ENCODE results near the gene RNF212B.
"Not testable (repeated sequence)": the region's sequence is repeated elsewhere in the genome, so short reads cannot be mapped to it uniquely, and the experiment has no call there.

RNF212B gene, protein sequence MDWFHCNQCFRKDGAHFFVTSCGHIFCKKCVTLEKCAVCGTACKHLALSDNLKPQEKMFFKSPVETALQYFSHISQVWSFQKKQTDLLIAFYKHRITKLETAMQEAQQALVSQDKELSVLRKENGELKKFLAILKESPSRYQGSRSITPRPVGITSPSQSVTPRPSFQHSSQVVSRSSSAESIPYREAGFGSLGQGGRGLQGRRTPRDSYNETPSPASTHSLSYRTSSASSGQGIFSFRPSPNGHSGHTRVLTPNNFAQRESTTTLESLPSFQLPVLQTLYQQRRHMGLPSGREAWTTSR

DNA sequence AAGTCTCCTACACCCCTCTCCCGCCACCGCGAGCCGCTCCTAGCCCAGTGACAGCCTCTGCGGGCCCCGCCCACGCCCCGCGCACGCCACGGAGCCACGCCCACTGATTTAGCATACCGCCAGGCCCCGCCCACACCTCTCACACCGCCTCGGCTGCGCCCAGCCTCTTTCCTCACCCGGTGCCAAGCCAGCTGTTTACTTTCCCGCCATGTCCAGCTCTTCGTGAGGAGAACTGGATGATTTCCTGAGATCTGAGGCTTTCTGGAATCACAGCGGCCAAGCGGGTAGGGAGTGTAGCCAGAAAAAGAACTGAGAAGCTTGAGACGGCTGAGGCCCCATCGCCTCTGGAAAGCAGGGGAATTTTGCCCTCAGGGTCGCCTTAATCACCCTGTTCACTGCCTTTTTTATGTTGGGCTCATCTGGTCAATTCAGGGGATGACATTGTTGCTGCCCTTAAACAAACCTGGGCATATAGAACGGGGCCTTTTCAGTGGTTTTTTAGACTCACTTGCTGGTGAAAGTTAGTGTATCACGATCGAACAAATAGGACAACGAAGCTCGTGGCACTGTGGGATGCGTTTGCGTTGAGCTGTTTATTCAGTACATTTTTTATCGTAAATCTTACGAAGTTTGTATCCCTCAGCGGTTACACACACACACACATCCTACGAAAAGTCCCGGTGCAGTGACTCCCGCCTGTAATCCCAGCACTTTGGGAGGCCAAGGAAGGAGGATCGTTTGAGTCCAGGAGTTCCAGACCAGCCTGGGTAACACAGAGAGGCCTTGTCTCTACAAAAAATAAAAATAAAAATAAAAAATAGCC is at the start of gene RNF212B:
RNF212B (plus strand) TSS at position 165 of the 823 bp plus-strand sequence. CDS start 2,410 bp downstream, outside the sequence.
- peak; percentile 77 for DNase-seq

DNA sequence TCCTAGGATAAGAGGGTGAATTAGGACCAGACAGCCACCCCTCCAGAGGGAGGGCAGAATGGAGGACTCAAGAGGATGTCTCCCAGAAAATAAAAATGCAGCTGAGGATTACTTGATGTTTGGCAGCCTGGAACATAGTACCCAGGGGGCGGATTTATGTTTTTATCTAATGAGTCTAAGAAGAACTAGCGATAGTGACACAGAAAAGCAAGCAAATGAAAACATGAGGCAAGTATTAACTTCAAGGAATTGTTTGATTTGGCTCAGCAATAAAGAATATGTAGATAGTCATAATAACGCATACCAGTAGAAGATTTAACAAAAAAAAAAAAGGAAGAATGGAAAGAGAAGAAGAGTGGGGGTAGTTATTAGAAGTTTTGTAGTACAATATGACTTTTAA is 44.3 kb upstream of the RNF212B start:
- no peak for DNase-seq

DNA sequence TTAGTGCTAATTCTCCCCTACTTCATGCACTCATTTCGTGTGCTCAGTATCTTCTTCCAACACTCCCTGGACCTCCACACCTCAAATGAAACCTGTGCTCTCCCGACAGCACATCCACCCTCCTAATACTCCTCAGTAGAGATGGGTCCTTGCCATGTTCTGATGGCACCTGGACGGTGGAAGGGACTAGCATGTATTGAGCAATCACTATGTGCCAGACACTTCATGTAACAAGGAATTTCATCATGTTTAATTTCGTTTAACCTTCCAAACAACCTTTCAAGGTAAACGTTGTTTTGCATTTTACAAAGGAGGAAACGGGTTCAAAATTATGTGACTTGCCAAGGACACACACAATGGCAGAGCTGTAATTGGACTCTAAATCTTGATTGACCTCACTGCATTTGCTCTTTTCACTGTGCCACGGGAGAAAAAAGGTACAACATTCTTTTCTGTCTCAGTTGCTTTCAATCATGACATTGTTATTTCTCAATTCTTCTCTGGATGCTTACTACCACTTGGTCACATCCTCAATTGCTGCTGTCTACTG is 42.1 kb upstream of the RNF212B start:
- DNase-seq: no peak

DNA sequence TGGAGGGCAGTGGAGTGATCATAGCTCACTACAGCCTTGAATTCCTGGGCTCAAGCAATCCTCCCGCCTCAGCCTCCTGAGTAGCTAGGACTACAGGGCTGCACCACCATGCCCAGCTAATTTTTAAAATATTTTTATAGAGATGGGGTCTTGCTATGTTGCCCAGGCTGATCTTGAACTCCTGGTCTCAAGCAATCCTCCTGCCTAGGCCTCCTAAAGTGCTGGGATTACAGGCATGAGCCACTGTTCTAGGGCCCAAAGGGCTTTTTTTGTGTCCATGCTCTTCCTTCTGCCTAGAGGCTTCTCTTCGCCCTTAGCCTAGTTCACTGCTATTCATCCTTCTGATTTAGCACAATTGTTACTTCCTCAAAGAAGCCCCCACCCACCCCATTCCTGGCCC is 41.2 kb upstream of the RNF212B start:
- DNase-seq: not testable (repeated sequence)

DNA sequence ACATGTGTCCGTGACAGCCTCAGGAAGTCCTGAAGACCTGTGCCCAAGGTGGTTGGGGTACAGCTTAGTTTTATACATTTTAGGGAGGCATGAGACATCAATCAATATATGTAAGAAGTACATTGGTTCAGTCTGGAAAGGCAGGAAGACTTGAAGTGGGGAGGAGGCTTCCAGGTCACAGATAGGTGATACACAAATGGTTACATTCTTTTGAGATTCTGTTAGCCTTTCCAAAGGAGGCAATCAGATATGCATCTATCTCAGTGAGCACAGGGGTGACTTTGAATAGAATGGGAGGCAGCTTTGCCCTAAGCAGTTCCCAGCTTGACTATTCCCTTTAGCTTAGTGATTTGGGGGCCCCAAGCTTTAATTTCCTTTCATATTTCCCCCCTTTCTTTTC is 38.6 kb upstream of the RNF212B start:
- not testable (repeated sequence) for DNase-seq

DNA sequence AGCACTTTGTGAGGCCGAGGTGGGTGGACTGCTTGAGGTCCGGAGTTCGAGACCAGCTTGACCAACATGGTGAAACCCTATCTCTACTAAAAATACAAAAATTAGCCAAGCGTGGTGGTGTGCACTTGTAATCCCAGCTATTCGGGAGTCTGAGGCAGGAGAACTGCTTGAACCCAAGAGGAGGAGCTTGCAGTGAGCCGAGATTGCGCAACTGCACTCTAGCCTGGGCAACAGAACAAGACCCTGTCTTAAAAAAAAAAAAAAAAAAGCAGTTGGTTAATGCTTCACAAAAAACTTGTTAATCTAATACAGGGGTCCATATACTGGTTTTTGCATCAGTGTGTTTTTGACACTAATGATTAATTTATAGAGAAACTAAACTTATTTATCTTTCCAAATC is 35.7 kb upstream of the RNF212B start:
- no peak for DNase-seq

DNA sequence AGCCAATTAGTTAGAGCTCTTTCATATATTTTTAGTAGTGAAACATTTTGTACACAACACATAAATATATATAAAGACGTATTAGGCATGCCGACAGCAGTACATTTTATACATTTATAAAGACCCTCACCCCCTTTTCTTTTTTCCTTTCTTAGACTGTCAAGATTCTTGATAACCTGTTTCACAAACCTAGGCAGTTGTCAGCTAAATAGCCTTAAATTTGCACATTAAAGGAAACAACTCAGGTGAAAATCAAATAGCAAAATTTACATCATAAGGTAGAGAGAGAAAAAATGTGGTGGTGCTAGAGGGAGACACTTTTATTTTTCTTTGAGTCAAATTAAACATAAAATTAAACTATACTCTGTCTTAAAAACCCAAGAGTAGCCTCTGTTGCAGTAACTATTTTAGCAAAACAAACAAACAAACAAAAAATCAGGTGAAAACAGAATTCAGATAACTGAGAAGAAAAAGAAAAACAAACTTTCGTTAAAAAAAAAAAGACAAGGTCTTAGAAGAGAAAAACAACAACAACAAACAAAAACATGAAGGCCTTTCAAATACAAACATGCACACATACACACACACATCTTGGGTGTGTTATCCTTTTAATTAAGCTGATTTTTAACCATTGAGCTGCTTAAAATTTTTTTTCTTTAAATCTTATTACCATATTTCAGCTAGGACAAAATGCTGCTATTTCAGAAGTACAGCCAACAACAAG is 31.2 kb upstream of the RNF212B start:
- no peak for DNase-seq

DNA sequence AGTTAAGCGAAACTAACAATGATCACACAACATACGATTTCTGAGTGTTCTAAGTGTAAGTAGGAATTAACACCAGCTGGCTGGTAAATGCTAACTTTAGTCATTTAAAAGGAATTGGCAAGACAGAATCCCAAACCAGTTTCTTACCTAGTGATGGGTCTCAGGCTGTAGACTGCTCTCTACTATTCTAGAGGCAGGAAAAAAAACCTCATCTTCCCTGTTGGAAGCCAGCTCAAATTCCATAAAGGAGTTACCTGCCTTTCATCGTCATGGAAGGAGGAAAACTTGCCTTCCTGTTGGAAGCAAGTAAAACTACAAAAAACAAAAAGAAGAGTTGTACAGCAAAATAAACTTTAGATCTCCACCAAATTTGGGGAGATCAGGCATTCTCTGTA is 30.6 kb upstream of the RNF212B start:
- DNase-seq: no peak

DNA sequence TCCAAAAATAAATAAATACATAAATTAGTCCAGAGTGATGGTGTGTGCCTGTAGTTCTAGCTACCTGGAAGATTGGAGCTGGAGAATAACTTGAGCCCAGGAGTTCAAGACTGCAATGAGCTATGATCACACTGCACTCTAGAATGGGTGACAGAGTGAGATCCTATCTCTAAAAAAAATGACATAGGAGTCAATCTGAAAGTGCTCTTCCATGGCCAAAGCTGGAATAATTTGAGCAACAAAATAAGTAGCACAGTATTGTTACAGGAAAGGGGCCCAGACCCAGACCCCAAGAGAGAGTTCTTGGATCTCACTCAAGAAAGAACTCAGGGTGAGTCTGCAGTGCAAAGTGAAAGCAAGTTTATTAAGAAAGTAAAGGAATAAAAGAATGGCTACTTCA is 29.4 kb upstream of the RNF212B start:
- no peak for DNase-seq

DNA sequence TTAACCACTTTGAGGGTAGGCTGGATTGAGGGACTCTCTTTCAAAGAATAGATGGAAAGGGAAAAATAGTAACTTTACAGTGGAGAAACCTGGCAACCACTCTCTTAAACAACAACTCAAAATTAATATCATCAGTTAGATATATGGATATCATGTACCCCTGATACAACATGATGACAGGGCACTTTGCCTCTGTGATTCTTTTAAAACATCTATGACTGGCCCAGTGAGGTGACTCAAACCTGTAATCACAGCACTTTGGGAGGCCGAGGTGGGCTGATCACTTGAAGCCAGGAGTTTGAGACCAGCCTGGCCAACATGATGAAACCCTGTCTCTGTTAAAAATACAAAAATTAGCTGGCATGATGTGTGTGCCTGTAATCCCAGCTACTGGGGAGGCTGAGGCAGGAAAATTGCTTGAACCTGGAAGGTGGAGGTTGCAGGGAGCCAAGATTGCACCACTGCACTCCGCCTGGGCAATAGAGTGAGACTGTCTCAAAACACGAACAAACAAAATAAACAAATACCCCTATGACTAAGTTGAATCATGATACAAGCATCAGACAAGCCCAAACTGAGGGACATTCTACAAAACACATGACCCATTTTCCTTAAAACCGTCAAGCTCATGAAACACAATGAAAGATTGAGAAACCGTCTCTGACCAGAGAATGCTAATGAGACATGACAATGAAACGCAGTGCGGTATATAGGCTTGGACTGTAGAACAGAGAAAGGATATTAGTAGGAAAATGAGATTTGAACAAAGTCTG is 27.9 kb upstream of the RNF212B start:
- no peak for DNase-seq

DNA sequence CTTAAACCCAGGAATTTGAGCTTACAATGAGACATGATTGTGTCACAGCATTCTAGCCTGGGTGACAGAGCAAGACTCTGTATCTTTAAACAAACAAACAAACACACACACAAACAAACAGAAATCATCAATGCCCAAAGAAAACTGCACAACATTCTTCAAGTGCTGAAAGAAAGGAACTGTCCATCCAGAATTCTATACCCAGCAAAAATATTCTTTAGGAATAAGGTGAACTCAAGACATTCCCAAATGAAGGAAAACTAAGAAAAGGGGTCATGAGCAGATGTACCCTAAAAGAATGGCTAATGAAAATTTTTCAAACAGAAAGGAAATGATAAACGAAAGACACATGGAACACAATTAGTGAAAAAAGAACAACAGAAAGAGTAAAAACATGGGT is 22.3 kb upstream of the RNF212B start:
- DNase-seq: no peak

DNA sequence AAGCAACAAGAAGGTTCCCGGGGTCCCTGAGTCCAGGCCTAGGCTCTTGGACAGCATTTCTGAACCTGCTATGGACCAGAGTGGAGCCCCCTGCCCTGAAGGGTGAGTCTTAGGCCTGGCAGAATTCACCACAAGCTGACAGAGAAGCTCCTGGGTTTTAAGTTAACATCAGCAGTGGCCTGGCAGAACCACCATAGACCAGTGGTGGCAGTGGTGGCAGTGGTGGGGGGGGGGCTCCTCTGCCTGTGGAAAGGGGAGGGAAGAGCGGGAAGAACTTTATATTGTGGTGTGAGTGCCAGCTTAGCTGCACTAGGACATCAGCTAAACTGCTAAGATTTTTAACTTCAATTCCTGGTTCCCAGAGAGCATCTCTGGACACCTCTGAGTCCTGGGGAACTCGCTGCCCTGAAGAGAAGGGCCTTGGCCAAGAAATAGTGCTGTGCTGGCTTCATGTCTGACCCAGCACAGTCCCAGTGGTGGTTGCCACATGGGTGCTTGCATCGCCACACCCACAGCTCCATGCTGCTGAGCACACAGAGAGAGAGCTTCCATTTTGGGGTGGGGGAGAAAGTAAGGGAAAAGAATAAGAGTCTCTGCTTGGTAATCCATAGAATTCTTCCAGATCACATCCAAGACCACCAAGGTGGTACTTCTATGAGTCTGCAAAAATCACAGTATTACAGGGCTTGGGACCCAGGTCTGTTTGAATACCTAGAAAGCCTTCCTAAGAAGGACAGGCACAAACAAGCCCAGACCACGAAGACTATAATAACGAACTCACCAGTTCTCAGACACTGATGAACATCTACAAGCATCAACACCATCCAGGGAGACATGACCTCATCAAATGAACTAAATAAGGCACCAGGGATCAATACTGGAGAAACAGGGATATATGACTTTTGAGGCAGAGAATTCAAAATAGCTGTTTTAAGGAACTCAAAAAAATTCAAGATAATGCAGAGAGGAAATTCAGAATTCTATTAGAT is 20.4 kb upstream of the RNF212B start:
- DNase-seq: no peak

DNA sequence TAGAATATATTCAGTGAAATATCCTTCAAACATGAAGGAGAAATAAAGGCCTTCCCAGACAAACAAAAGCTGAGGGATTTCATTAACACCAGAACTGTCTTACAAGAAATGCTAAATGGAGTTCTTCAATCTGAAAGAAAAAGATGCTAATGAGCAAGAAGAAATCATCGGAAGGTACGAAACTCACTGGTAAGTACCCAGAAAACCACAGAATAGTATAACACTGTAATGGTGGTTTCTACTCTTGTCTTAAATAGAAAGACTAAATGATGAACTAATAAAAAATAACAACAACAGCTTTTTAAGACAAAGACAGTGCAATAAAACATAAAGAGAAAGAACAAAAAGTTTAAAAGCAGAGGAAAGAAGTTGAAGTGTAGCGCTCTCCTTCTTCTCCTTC is 18.7 kb upstream of the RNF212B start:
- no peak for DNase-seq

DNA sequence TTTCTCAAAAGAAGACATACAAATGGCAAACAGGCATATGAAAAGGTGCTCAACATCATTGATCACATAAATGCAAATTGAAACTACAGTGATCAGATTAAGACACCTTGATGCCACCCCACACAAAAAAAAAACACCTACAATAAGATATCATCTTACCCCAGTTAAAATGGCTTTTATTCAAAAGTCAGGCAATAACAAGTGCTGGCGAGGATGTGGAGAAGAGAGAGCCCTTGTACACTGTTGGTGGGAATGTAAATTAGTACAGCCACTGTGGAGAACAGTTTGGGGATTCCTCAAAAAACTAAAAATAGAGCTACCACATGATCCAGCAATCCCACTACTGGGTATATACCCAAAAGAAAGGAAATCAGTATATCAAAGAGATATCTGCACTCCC is 12.8 kb upstream of the RNF212B start:
- DNase-seq: not testable (repeated sequence)

DNA sequence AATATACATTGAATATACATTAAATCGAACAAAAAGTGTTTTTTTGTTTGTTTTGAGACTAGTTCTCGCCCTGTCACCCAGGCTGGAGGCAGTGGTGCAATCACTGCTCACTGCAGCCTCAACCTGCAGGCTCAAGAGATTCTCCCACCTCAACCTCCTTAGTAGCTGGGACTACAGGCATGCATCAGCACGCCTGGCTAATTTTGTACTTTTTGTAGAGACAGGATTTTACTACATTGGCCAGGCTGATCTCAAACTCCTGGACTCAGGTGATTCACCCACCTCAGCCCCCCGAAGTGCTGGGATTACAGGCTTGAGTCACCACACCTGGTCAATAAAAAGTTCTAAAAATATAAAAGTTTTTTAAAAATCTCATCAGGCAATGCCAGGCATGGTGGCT is 10.2 kb upstream of the RNF212B start:
- DNase-seq: no peak

DNA sequence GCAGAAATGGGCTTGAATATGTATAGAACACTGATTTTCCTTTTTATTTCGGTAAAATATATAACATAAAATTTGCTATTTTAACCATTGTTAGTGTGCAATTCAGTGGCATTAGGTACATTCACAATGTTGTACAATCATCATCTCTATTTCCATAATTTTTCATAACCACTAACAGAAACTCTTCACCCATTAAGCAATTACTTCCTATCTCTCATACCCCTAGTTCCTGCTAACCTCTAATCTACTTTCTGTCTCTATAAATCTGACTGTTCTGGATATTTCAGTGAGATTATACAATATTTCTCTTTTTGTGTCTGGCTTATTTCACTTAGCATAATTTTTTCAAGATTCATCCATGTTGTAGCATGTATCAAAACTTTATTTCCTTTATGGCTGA is 8.9 kb upstream of the RNF212B start:
- DNase-seq: no peak

DNA sequence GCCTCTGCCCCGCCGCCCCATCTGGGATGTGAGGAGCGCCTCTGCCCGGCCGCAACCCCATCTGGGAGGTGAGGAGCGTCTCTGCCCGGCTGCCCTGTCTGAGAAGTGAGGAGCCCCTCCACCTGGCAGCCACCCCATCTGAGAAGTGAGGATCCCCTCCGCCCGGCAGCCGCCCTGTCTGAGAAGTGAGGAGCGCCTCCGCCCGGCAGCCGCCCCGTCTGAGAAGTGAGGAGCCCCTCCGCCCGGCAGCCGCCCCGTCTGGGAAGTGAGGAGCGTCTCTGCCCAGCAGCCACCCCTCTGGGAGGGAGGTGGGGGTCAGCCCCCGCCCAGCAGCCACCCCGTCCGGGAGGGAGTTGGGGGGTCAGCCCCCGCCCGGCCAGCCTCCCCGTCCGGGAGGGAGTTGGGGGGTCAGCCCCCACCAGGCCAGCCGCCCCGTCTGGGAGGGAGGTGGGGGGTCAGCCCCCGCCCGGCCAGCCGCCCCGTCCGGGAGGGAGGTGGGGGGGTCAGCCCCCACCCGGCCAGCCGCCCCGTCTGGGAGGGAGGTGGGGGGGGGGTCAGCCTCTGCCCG is 5.4 kb upstream of the RNF212B start:
- DNase-seq: not testable (repeated sequence)

DNA sequence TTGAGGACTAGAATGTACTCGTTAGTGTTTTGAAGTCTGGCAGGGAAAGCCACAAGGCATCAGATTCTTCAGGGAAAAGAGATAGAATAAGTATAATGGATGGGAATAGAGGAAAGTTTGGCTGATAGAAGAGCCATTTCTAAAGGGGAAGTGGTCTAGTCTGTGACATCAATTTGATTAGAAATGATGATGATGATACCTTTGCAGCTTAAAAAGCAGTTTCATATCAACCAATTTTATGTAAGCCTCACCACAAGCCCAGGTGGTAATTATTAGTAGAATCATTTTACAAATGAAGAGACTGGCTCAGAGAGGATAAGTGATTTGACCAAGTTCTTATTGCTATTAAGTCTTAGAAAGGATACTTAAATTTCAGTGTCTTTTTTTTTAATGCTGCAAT is 2.9 kb downstream of the RNF212B start:
- DNase-seq: no peak

DNA sequence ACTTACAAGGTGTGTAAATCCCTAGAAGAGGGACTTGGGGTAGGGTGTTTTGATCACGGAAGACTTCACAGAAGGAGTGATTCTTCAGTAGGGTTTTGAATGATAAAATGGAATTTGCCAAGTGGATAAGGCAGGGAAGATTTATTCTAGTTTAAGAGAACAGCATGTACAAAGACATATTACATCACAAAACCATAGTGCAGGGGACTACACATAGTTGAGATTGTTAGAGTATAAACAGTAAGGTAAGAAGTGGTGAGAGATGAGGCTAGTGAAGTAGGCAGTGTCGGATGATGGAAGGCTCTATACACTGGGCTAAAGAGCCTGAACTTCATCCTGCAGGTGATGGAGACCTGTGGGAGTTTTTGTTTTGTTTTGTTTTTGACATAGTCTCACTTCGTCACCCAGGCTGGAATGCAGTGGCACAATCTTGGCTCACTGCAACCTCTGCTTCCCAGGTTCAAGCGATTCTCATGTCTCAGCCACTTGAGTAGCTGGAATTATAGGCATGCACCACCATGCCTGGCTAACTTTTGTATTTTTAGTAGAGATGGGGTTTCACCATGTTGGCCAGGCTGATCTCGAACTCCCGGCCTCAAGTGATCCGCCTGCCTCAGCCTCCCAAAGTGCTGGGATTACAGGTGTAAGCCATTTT is 3.5 kb downstream of the RNF212B start:
- not testable (repeated sequence) for DNase-seq

DNA sequence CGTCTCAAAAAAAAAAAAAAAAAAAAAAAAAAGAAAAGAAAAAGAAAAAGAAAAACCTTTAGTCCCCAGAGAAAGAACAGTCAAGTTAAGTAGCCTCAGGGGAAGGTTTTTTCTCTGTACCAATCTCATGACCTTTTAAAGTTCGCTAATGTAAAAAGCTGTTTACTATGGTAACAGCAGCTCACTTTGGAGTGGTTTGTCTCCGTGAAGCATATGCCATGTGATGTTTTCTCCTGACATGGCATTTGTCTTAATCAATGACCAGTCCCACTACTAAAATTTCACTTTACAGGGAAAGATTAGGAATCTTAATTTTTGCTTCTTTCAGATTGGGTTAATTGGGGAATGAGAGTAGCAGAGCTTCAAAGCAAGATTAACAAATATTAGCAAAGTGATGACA is 4.3 kb downstream of the RNF212B start:
- no peak for DNase-seq

All from activated CD4-positive, alpha-beta T cell treated with anti-CD3 and anti-CD28 coated beads, Interleukin-2, amount 50 U/mL, for 1 hour (primary cell).